Karpas-422 (cell line): Measurements from ENCODE around the gene ATP8A1. TPM values are rescaled to one million over a fixed set of nuclear protein-coding genes. Genes with fewer than 3 reads are reported as not detected.
"Not testable (repeated sequence)": the region's sequence is repeated elsewhere in the genome, so short reads cannot be mapped to it uniquely, and the experiment has no call there.

Experiments
- DNase-seq: peaks from one replicate; pipeline ENCODE4 v3.0.0-alpha.2; 2015
- H2AFZ ChIP-seq: fragments of 200-600 bp; sonication (generic); 2 replicates; pipeline ENCODE4 v1.6.1; 2014; ENCODE audit warnings: antibody characterized with exemption, low read length, mixed read lengths
- H3K27ac ChIP-seq: fragments of 200-600 bp; sonication (generic); 2 replicates; pipeline ENCODE4 v1.5.1; 2014; ENCODE audit warnings: mild to moderate bottlenecking, low read length, moderate library complexity
- H3K27me3 ChIP-seq: fragments of 200-600 bp; sonication (generic); 2 replicates; pipeline ENCODE4 v1.6.1; 2014; ENCODE audit warnings: low read length, mixed read lengths
- H3K36me3 ChIP-seq: fragments of 200-600 bp; sonication (generic); 2 replicates; pipeline ENCODE4 v1.6.1; 2014; ENCODE audit warnings: low read length, mixed read lengths; ENCODE audit not compliant: insufficient read depth
- H3K4me1 ChIP-seq: fragments of 200-600 bp; sonication (generic); 2 replicates; pipeline ENCODE4 v1.6.1; 2014; ENCODE audit warnings: mild to moderate bottlenecking, low read length, mixed read lengths
- H3K4me2 ChIP-seq: fragments of 200-600 bp; sonication (generic); 2 replicates; pipeline ENCODE4 v1.6.1; 2014; ENCODE audit warnings: low read length, low read depth, mild to moderate bottlenecking; ENCODE audit not compliant: poor library complexity, severe bottlenecking
- H3K4me3 ChIP-seq: fragments of 200-600 bp; sonication (generic); 2 replicates; pipeline ENCODE4 v1.5.1; 2014; ENCODE audit warnings: mild to moderate bottlenecking, antibody characterized with exemption, low read length, mixed read lengths
- H3K79me2 ChIP-seq: fragments of 200-600 bp; sonication (generic); 2 replicates; pipeline ENCODE4 v1.6.1; 2014; ENCODE audit warnings: mild to moderate bottlenecking, low read length, mixed read lengths
- H3K9ac ChIP-seq: fragments of 200-600 bp; sonication (generic); 2 replicates; pipeline ENCODE4 v1.6.0; 2014; ENCODE audit warnings: low read length
- H3K9me2 ChIP-seq: fragments of 200-600 bp; sonication (generic), shearing (Covaris generic); replicated peaks from 2 replicates; pipeline ENCODE4 v1.6.0; 2014; ENCODE audit warnings: mild to moderate bottlenecking, low read length, moderate library complexity; ENCODE audit not compliant: insufficient read depth
- H3K9me3 ChIP-seq: fragments of 300-700, 200-600 bp; sonication (generic); 2 replicates; pipeline ENCODE4 v1.6.1; 2014; ENCODE audit warnings: low read length, mixed read lengths
- H4K20me1 ChIP-seq: fragments of 200-600 bp; sonication (generic); 2 replicates; pipeline ENCODE4 v1.6.1; 2014; ENCODE audit warnings: mild to moderate bottlenecking, antibody characterized with exemption, low read length, low read depth; ENCODE audit not compliant: insufficient read depth
- total RNA-seq: library from RNA; depleted of rRNA; stranded (reverse); fragments of >200 nt; shearing (Covaris generic); gene quantifications from 2 replicates; pipeline ENCODE4 v1.2.3, GENCODE V29; 2014; ENCODE audit warnings: low replicate concordance; rRNA removed

Gene ATP8A1
- total RNA-seq = 41.7 and 67.2 TPM in 2 replicates

- peaks cover 45% of the 10 kb centered on the region for H3K79me2 ChIP-seq
- no peaks in the 10 kb centered on the region for H3K27me3 ChIP-seq
- DNase-seq = peak; percentile 97
- no peaks in the 10 kb centered on the region for H4K20me1 ChIP-seq
- peaks cover 27% of the 10 kb centered on the region for H3K4me1 ChIP-seq
- H3K4me2 ChIP-seq = peak within 1 kb of the TSS; percentile 81
- H3K9me3 ChIP-seq = no peaks in the 10 kb centered on the region
- H3K9me2 ChIP-seq = no peaks in the 10 kb centered on the region
- peak within 1 kb of the TSS; percentile 86 for H3K9ac ChIP-seq
- H2AFZ ChIP-seq = peak within 1 kb of the TSS; percentile 99
- peak within 1 kb of the TSS; percentile 53 for H3K27ac ChIP-seq
- H3K4me3 ChIP-seq = peak within 1 kb of the TSS; percentile 88
- no peaks in the 10 kb centered on the region for H3K36me3 ChIP-seq
Observed at GRCh38 chr4:42656944-42657792, at the start of gene ATP8A1. Gene ATP8A1, minus strand, starts transcription at chr4:42657105. Its CDS starts 232 bp downstream, at chr4:42656873.

- H3K27me3 ChIP-seq = no peaks in the 10 kb centered on the region
- H3K9me2 ChIP-seq = no peaks in the 10 kb centered on the region
- H3K36me3 ChIP-seq = no peaks in the 10 kb centered on the region
- no peak for DNase-seq
- no peak overlapping the region for H2AFZ ChIP-seq
- no peaks in the 10 kb centered on the region for H3K79me2 ChIP-seq
- no peak overlapping the region for H3K27ac ChIP-seq
- no peaks in the 10 kb centered on the region for H4K20me1 ChIP-seq
- H3K4me1 ChIP-seq = no peaks in the 10 kb centered on the region
- no peak overlapping the region for H3K4me3 ChIP-seq
- H3K9ac ChIP-seq = no peak overlapping the region
- H3K4me2 ChIP-seq = no peak overlapping the region
- H3K9me3 ChIP-seq = no peaks in the 10 kb centered on the region
Observed at GRCh38 chr4:42706086-42706485, 49.2 kb upstream of the ATP8A1 start.

GRCh38 chr4:42703813-42704212, 46.9 kb upstream of the ATP8A1 start:
- Histone ChIP-seq H3K4me1 (no peaks in the 10 kb centered on the region), H3K9me3 (no peaks in the 10 kb centered on the region), H3K9ac (no peak overlapping the region), H2AFZ (no peak overlapping the region), H3K79me2 (no peaks in the 10 kb centered on the region), H3K4me2 (no peak overlapping the region), H3K27me3 (no peaks in the 10 kb centered on the region), H3K9me2 (no peaks in the 10 kb centered on the region), H3K4me3 (no peak overlapping the region), H3K27ac (no peak overlapping the region), H3K36me3 (no peaks in the 10 kb centered on the region), H4K20me1 (no peaks in the 10 kb centered on the region)
- DNase-seq = no peak

GRCh38 chr4:42702895-42703294, 46.0 kb upstream of the ATP8A1 start:
- Histone ChIP-seq H3K9me3 (no peaks in the 10 kb centered on the region), H2AFZ (no peak overlapping the region), H3K4me3 (no peak overlapping the region), H3K36me3 (no peaks in the 10 kb centered on the region), H3K27ac (no peak overlapping the region), H4K20me1 (no peaks in the 10 kb centered on the region), H3K4me2 (no peak overlapping the region), H3K9ac (no peak overlapping the region), H3K79me2 (no peaks in the 10 kb centered on the region), H3K9me2 (no peaks in the 10 kb centered on the region), H3K4me1 (no peaks in the 10 kb centered on the region), H3K27me3 (no peaks in the 10 kb centered on the region)
- DNase-seq = no peak

GRCh38 chr4:42701780-42702179, 44.9 kb upstream of the ATP8A1 start:
- H3K27ac ChIP-seq, H3K9me2 ChIP-seq, H3K4me3 ChIP-seq, H3K79me2 ChIP-seq, H3K9ac ChIP-seq, DNase-seq, H3K4me1 ChIP-seq, H4K20me1 ChIP-seq, H2AFZ ChIP-seq, H3K9me3 ChIP-seq, H3K27me3 ChIP-seq, H3K36me3 ChIP-seq, H3K4me2 ChIP-seq: not testable (repeated sequence)

- Histone ChIP-seq H4K20me1 (no peaks in the 10 kb centered on the region), H3K27ac (no peak overlapping the region), H3K9me2 (no peaks in the 10 kb centered on the region), H3K9ac (no peak overlapping the region), H3K4me1 (no peaks in the 10 kb centered on the region), H3K9me3 (no peaks in the 10 kb centered on the region), H3K4me2 (no peak overlapping the region), H3K79me2 (no peaks in the 10 kb centered on the region), H3K27me3 (no peaks in the 10 kb centered on the region), H3K4me3 (no peak overlapping the region), H3K36me3 (no peaks in the 10 kb centered on the region), H2AFZ (no peak overlapping the region)
- no peak for DNase-seq
Observed at GRCh38 chr4:42690537-42690936, 33.6 kb upstream of the ATP8A1 start.

GRCh38 chr4:42683393-42683792, 26.5 kb upstream of the ATP8A1 start:
- no peaks in the 10 kb centered on the region for H4K20me1 ChIP-seq
- no peak overlapping the region for H2AFZ ChIP-seq
- no peaks in the 10 kb centered on the region for H3K36me3 ChIP-seq
- no peak overlapping the region for H3K9ac ChIP-seq
- peaks cover 4% of the 10 kb centered on the region for H3K4me1 ChIP-seq
- H3K4me2 ChIP-seq = no peak overlapping the region
- no peaks in the 10 kb centered on the region; the same call in 1 of the 2 replicates for H3K9me2 ChIP-seq
- no peaks in the 10 kb centered on the region for H3K79me2 ChIP-seq
- H3K9me3 ChIP-seq = no peaks in the 10 kb centered on the region
- no peak overlapping the region for H3K27ac ChIP-seq
- 0 out of 2 replicates have a peak, but pooled peaks cover 2% of the 10 kb centered on the region for H3K27me3 ChIP-seq
- no peak for DNase-seq
- H3K4me3 ChIP-seq = no peak overlapping the region

- no peak for DNase-seq
- H3K4me3 ChIP-seq = no peak overlapping the region
- no peak overlapping the region for H3K27ac ChIP-seq
- H2AFZ ChIP-seq = no peak overlapping the region
- no peaks in the 10 kb centered on the region for H3K79me2 ChIP-seq
- H3K4me2 ChIP-seq = no peak overlapping the region
- H4K20me1 ChIP-seq = no peaks in the 10 kb centered on the region
- no peak overlapping the region for H3K9ac ChIP-seq
- H3K9me2 ChIP-seq = no peaks in the 10 kb centered on the region; the same call in 1 of the 2 replicates
- no peaks in the 10 kb centered on the region for H3K4me1 ChIP-seq
- no peaks in the 10 kb centered on the region for H3K9me3 ChIP-seq
- H3K27me3 ChIP-seq = 0 out of 2 replicates have a peak, but pooled peaks cover 3% of the 10 kb centered on the region
- no peaks in the 10 kb centered on the region for H3K36me3 ChIP-seq
Observed at GRCh38 chr4:42678512-42678911, 21.6 kb upstream of the ATP8A1 start.
